IPS DF 6.9 (cell line): ENCODE results near the gene AQP12B.
"Not testable (repeated sequence)": the region's sequence is repeated elsewhere in the genome, so short reads cannot be mapped to it uniquely, and the experiment has no call there.

Experiments
- DNase-seq: peaks from one replicate; pipeline ENCODE4 v3.0.0-alpha.2; 2013; ENCODE audit warnings: low read depth, low spot score
- H3K27ac ChIP-seq: one replicate; pipeline ENCODE4 v1.5.1; 2013; ENCODE audit warnings: low read length, control low read depth
- H3K27me3 ChIP-seq: 2 replicates; pipeline ENCODE4 v1.6.1; 2013; ENCODE audit warnings: mild to moderate bottlenecking, low read length; ENCODE audit not compliant: control insufficient read depth, insufficient read depth
- H3K36me3 ChIP-seq: 2 replicates; pipeline ENCODE4 v1.6.1; 2013; ENCODE audit warnings: low read length; ENCODE audit not compliant: control insufficient read depth, insufficient read depth
- H3K4me1 ChIP-seq: 2 replicates; pipeline ENCODE4 v1.6.1; 2013; ENCODE audit warnings: low read length; ENCODE audit not compliant: control insufficient read depth, insufficient read depth
- H3K4me3 ChIP-seq: 2 replicates; pipeline ENCODE4 v1.5.1; 2013; ENCODE audit warnings: mild to moderate bottlenecking, low read length
- H3K9me3 ChIP-seq: 2 replicates; pipeline ENCODE4 v1.6.1; 2013; ENCODE audit warnings: low read length, inconsistent platforms; ENCODE audit not compliant: control insufficient read depth, insufficient read depth
- whole genome bisulfite sequencing: extraction: QIAGEN DNeasy Blood & Tissue Kit; methylation state at CpG from one replicate; pipeline ENCODE4 v1.1.7; 2013; ENCODE audit warnings: mixed read lengths, missing lambda C conversion rate; ENCODE audit not compliant: insufficient read length, insufficient coverage; 5-methylcytosine and 5-hydroxymethylcytosine counted together

AQP12B gene, protein sequence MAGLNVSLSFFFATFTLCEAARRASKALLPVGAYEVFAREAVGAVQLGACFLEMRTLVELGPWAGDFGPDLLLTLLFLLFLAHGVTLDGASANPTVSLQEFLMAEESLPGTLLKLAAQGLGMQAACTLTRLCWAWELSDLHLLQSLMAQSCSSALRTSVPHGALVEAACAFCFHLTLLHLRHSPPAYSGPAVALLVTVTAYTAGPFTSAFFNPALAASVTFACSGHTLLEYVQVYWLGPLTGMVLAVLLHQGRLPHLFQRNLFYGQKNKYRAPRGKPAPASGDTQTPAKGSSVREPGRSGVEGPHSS

DNA sequence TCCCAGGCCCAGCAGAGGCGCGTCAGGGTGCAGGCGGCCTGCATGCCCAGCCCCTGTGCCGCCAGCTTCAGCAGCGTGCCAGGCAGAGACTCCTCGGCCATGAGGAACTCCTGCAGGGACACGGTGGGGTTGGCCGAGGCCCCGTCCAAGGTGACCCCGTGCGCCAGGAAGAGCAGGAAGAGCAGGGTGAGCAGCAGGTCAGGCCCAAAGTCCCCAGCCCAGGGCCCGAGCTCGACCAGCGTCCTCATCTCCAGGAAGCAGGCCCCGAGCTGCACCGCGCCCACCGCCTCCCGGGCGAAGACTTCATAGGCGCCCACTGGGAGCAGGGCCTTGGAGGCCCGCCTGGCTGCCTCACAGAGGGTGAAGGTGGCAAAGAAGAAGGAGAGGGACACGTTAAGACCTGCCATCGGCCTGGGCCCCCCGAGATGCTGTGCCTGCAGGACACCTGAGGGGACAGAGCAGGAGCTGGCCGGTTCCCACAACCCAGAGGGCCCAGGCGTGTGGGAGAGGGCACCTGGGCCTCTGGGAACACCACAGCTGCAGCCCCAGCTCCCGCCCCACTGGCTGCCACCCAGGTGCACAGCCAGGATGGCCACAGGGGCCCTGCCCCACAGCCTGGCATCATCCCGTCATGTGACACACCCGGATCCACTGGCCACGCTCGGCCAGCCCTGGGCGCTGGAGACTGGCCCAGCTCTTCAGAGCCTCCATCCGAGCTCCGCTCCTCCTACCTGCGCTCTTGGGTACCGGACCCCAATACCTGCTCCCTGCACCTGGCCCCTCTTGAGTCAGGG lies at the start of gene AQP12B:
TSS of gene AQP12B (minus strand) at position 455 of the 794 bp plus-strand sequence. CDS start at position 407, 48 bp downstream.
- not testable (repeated sequence) for H3K27ac ChIP-seq, H3K4me1 ChIP-seq, DNase-seq, H3K9me3 ChIP-seq, H3K36me3 ChIP-seq, H3K4me3 ChIP-seq, H3K27me3 ChIP-seq
- WGBS, result no CpG with 5 or more reads among the region's 37 CpGs

DNA sequence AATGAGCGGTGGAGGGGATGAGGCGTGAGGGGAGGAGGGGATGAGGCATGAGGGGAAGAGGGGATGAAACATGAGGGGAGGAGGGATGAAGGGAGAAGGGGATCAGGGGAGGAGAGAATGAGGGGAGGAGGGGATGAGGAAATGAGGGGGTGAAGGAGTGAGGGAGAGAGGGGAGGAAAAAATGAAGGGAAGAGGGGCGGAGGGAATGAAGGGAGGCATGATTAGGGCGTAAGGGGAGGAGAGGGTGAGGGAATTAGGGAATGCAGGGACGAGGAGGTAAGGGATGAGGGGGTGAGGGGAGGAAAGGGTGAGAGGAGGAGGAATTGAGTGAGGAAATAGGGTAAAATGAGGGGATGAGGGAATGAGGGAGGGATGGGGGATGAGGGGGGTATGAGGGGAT lies 49.5 kb upstream of the AQP12B start:
- Histone ChIP-seq H3K4me3 (no peak overlapping the region), H3K27me3 (no peaks in the 10 kb centered on the region), H3K9me3 (no peaks in the 10 kb centered on the region), H3K36me3 (peaks cover 38% of the 10 kb centered on the region), H3K4me1 (no peaks in the 10 kb centered on the region), H3K27ac (no peak overlapping the region)
- DNase-seq, result no peak
- WGBS, result 100% methylated on average over 5 of the region's 5 CpGs

DNA sequence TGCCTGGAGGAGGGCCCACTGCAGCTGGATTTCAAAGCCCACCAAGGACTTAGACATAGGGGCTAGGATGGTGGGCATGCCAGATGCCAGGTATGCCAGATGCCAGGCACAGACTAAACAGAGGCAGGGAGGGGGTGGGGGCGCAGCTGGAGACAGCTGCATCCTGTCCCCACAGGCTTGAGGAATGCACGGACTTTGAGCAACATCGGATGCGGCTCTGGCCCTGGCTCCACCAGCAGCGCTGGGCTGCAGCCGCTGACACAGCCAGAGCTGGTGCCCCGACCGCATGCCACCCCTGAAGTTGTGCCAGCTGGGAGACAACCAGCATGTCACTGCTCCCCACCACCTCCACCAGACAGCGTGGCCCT lies 48.5 kb upstream of the AQP12B start:
- H3K4me3 ChIP-seq, result no peak overlapping the region
- no CpG with 5 or more reads among the region's 9 CpGs for WGBS
- H3K36me3 ChIP-seq, result peaks cover 28% of the 10 kb centered on the region
- DNase-seq, result no peak
- no peaks in the 10 kb centered on the region for H3K4me1 ChIP-seq
- no peaks in the 10 kb centered on the region for H3K9me3 ChIP-seq
- H3K27ac ChIP-seq, result no peak overlapping the region
- H3K27me3 ChIP-seq, result no peaks in the 10 kb centered on the region

DNA sequence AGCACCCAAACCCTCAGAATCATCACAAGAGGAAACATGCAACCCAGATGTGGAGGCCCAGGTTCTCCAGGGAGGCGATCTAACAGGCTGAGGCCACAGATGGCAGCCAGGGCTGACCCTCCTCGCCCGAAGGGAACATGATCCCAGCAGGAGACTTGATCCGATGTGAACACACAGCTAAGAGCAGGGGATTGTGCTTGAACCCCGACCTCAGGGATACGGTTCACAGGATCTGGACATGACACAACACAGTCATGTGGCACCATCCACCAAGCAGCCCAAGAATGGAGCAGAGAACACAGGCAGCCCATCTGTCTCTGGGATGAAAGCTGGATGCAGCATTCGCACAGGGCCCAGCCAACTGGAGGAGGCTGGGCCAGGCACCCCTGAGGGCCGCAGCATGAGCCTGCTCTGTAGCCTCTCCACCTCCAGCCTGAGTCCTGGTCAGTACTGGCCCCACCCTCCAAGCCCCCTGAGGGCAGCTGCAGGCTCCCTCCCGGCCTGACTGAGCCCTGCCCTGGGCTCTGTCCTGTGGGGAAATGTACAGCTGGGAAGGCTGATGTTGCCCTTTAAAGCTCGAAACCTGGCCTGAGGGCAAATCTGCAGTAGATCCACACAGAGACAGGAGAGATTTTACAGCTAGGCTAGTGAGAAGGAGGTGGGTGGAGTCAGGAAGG lies 48.0 kb upstream of the AQP12B start:
- WGBS, result no CpG with 5 or more reads among the region's 10 CpGs
- peaks cover 27% of the 10 kb centered on the region for H3K36me3 ChIP-seq
- no peaks in the 10 kb centered on the region for H3K9me3 ChIP-seq
- no peak overlapping the region for H3K4me3 ChIP-seq
- no peak overlapping the region for H3K27ac ChIP-seq
- H3K27me3 ChIP-seq, result no peaks in the 10 kb centered on the region
- no peak for DNase-seq
- no peaks in the 10 kb centered on the region for H3K4me1 ChIP-seq

DNA sequence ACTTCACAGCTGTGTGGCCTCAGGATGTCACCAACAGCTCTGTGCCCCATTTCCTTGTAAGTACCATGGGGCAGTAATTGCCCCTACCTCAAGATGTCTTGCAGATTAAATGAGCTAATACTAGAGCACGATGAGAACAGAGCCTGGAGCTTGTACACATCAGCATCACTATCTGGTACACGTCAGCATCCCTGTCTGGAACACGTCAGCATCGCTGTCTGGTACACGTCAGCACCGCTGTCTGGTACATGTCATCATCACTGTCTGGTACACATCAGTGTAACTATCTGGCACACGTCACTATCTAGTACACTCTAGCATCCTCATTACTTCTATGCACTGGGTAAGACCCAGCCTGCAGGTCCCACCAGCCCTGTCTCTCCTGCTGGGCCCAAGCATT lies 46.1 kb upstream of the AQP12B start:
- no peak overlapping the region for H3K27ac ChIP-seq
- DNase-seq, result no peak
- no peaks in the 10 kb centered on the region for H3K27me3 ChIP-seq
- no peaks in the 10 kb centered on the region for H3K9me3 ChIP-seq
- no peak overlapping the region for H3K4me3 ChIP-seq
- peaks cover 33% of the 10 kb centered on the region for H3K36me3 ChIP-seq
- H3K4me1 ChIP-seq, result no peaks in the 10 kb centered on the region
- WGBS, result no CpG with 5 or more reads among the region's 7 CpGs

DNA sequence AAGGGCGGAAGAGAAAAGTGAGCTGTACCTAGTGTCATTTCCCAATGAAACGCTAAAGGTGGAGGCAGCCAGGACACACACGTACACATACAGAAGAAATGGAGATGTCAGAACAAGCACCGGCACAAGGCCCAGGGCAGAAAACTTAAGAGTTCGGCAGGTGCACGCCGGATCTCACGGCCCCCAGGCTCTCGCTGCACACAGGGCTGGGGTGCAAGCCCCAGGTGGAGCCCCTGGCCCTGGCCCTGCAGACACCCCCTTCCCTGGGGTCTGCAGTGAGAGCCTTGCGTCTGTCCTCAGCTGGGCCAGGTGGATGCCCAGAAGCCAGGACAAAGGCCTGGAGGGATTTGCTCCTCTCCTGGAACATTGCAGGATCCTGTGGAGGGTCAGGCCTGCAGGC lies 45.7 kb upstream of the AQP12B start:
- no peaks in the 10 kb centered on the region for H3K9me3 ChIP-seq
- DNase-seq, result no peak
- no CpG with 5 or more reads among the region's 10 CpGs for WGBS
- H3K4me1 ChIP-seq, result no peaks in the 10 kb centered on the region
- no peak overlapping the region for H3K27ac ChIP-seq
- no peaks in the 10 kb centered on the region for H3K27me3 ChIP-seq
- H3K36me3 ChIP-seq, result peaks cover 33% of the 10 kb centered on the region
- no peak overlapping the region for H3K4me3 ChIP-seq

DNA sequence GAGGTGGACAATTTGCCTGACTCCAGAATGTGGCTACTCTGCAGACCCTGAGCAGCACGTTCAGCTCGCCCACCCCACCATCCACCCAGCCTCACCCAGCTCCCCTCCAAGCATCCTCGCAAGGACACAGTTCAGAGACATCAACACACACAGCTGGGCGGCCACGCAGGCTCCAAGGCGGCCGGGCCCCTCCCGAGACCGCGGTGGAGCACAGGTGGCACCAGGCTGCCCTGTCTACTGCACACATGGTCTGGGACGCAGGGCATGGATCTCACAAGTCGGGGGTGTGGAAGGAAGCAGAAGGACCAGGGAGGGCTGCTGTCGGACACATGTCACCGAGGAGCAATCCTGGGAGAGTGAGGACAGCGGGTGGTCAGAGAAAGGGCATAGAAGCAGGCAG lies 45.2 kb upstream of the AQP12B start:
- H3K36me3 ChIP-seq, result peaks cover 35% of the 10 kb centered on the region
- no CpG with 5 or more reads among the region's 15 CpGs for WGBS

DNA sequence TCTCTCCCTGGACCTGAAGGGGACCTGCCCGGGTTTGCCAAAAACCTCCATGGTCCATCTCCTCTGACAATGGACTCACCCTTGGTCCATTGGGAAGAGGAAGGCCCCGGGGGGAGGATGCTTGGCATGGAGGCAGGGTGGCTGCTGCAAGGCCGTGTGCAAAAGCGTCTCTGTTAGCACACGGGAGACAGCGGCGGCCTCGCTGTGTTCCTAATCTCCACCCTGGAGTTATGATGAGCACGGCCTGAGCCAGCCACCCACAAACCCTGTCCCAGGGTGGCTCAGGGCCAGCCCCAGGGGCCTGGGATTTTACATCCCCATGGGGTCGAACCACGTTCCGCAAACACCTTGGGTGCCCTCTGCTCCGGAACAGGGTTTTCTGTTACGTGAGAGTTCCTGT lies 44.8 kb upstream of the AQP12B start:
- H3K36me3 ChIP-seq, result peaks cover 40% of the 10 kb centered on the region
- H3K9me3 ChIP-seq, result no peaks in the 10 kb centered on the region
- no peak for DNase-seq
- no peaks in the 10 kb centered on the region for H3K27me3 ChIP-seq
- no CpG with 5 or more reads among the region's 14 CpGs for WGBS
- no peak overlapping the region for H3K27ac ChIP-seq
- H3K4me1 ChIP-seq, result no peaks in the 10 kb centered on the region
- H3K4me3 ChIP-seq, result no peak overlapping the region

More for the DNA sequence above, 45.2 kb upstream of the AQP12B start:
- Histone ChIP-seq H3K4me1 (no peaks in the 10 kb centered on the region), H3K27me3 (no peaks in the 10 kb centered on the region), H3K27ac (no peak overlapping the region), H3K4me3 (no peak overlapping the region), H3K9me3 (no peaks in the 10 kb centered on the region)
- DNase-seq, result no peak

DNA sequence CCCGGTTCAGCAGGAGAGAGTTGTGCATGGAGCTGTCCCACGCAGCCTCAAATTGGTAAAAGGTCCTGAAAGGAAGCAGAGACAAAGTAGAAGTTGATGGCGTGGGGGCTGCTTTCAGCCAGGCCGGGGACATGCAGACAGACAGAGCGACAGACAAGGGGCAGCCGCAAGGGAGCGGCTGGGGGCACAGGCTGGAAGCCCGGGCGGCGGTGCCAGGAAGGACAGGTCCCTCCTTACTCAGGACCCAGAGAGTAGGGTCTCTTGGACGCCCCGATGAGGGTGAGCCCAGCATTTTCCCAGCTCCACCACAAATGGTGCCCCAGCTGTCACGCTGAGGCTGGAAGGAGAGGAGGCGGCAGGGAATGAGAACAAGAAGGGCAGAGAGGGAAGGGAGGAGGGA lies 44.2 kb upstream of the AQP12B start:
- H3K4me3 ChIP-seq, result no peak overlapping the region
- H3K9me3 ChIP-seq, result no peaks in the 10 kb centered on the region
- H3K4me1 ChIP-seq, result no peaks in the 10 kb centered on the region
- no peak for DNase-seq
- no peaks in the 10 kb centered on the region for H3K27me3 ChIP-seq
- no CpG with 5 or more reads among the region's 14 CpGs for WGBS
- peaks cover 45% of the 10 kb centered on the region for H3K36me3 ChIP-seq
- H3K27ac ChIP-seq, result no peak overlapping the region

DNA sequence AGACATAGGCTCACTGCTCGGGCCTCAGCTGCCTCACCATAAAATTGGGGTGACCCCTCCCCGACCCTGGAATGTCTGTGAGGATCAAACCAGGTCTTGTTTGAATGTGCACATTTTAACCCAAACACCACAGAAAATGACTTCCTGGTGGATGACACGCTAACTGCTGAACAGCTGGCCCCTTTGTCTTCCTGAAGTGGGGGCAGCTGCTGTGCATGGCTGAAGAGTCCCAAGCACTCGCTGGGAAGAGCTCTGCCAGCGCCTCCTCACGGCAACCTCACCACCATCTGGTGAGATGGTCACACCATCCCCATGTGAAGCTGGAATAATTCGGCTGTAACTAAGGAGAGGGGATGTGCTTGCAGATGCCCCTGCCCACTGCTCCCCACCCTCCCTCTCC lies 43.0 kb upstream of the AQP12B start:
- peaks cover 45% of the 10 kb centered on the region for H3K36me3 ChIP-seq
- no peak overlapping the region for H3K4me3 ChIP-seq
- no peak overlapping the region for H3K27ac ChIP-seq
- no peaks in the 10 kb centered on the region for H3K9me3 ChIP-seq
- no CpG with 5 or more reads among the region's 7 CpGs for WGBS
- H3K27me3 ChIP-seq, result no peaks in the 10 kb centered on the region
- DNase-seq, result no peak
- no peaks in the 10 kb centered on the region; the same call in 1 of the 2 replicates for H3K4me1 ChIP-seq
